K562 (cell line): Measurements from ENCODE around the gene URI1. TPM values are rescaled to one million over a fixed set of nuclear protein-coding genes. Genes with fewer than 3 reads are reported as not detected.

ENCODE experiments used
- FOXM1 ChIP-seq, 2 experiments: fragments of 450-650 bp in 1 of 2; sonication (generic) in 1 of 2; formaldehyde crosslinking in 1 of 2; IDR thresholded peaks; 2 replicates each; pipeline versions ENCODE4 v1.6.1 to v1.9.0; 2017 to 2022; ENCODE audit warnings: low read depth in 2 of 2, mild to moderate bottlenecking in 2 of 2, missing genetic modification reagents in 1 of 2, moderate library complexity in 1 of 2
- NR2C1 ChIP-seq, 2 experiments: fragments of 450-650 bp; IDR thresholded peaks; 2 replicates each; pipeline ENCODE4 v1.6.1; 2017; ENCODE audit warnings: mild to moderate bottlenecking in 2 of 2, antibody characterized with exemption in 1 of 2, inconsistent platforms in 1 of 2, missing compliant biosample characterization in 1 of 2, missing genetic modification characterization in 1 of 2
- SMAD2 ChIP-seq: fragments of 150-350 bp; IDR thresholded peaks from 2 replicates; pipeline ENCODE4 v1.6.1; 2014; ENCODE audit warnings: low read depth, mild to moderate bottlenecking, low read length
- TFAM ChIP-seq: fragments of 250-450 bp; sonication (Bioruptor Pico); conservative IDR thresholded peaks from 2 replicates; pipeline ENCODE4 v1.5.0; 2021; ENCODE audit warnings: mild to moderate bottlenecking, moderate library complexity
- polyA plus RNA-seq, 8 experiments: library from polyadenylated mRNA; depleted of rRNA in 4 of 8; stranded (reverse) in 5 of 8; unstranded in 3 of 8; fragments of >200 nt; fragmentation: Nextera tagmentation in 2 of 8; fragmentation: Illumina TruSeq in 1 of 8; extraction: Ambion mirVana in 2 of 8; extraction: Trizol in 1 of 8; gene quantifications; 2 replicates each; pipeline versions ENCODE4 v1.2.1 to v1.2.3, GENCODE V29; 2011 to 2014; ENCODE audit warnings: inconsistent platforms in 1 of 8, missing spikeins in 1 of 8
- total RNA-seq, 7 experiments: library from RNA; depleted of rRNA in 6 of 7; stranded (reverse); fragments of >200 nt in 6 of 7; fragmentation: Illumina TruSeq in 2 of 7; extraction: Trizol in 2 of 7; gene quantifications; 2 replicates each; pipeline versions ENCODE4 v1.2.1 to v1.2.3, GENCODE V29; 2011 to 2021; ENCODE audit warnings: low replicate concordance in 1 of 7
- TF ChIP-seq, protein P1 (sequence below): fragments of 450-650 bp; IDR thresholded peaks from 2 replicates; pipeline ENCODE4 v1.6.1; 2016; ENCODE audit warnings: low read depth

Gene URI1
- total and polyA plus RNA-seq, 9 of the 15 experiments (the other 6 are each of a cell fraction or from before 2014, with no cell fraction given), result 16.9 to 87.4 (median 63.9) TPM

- TF ChIP-seq, protein P1, sequence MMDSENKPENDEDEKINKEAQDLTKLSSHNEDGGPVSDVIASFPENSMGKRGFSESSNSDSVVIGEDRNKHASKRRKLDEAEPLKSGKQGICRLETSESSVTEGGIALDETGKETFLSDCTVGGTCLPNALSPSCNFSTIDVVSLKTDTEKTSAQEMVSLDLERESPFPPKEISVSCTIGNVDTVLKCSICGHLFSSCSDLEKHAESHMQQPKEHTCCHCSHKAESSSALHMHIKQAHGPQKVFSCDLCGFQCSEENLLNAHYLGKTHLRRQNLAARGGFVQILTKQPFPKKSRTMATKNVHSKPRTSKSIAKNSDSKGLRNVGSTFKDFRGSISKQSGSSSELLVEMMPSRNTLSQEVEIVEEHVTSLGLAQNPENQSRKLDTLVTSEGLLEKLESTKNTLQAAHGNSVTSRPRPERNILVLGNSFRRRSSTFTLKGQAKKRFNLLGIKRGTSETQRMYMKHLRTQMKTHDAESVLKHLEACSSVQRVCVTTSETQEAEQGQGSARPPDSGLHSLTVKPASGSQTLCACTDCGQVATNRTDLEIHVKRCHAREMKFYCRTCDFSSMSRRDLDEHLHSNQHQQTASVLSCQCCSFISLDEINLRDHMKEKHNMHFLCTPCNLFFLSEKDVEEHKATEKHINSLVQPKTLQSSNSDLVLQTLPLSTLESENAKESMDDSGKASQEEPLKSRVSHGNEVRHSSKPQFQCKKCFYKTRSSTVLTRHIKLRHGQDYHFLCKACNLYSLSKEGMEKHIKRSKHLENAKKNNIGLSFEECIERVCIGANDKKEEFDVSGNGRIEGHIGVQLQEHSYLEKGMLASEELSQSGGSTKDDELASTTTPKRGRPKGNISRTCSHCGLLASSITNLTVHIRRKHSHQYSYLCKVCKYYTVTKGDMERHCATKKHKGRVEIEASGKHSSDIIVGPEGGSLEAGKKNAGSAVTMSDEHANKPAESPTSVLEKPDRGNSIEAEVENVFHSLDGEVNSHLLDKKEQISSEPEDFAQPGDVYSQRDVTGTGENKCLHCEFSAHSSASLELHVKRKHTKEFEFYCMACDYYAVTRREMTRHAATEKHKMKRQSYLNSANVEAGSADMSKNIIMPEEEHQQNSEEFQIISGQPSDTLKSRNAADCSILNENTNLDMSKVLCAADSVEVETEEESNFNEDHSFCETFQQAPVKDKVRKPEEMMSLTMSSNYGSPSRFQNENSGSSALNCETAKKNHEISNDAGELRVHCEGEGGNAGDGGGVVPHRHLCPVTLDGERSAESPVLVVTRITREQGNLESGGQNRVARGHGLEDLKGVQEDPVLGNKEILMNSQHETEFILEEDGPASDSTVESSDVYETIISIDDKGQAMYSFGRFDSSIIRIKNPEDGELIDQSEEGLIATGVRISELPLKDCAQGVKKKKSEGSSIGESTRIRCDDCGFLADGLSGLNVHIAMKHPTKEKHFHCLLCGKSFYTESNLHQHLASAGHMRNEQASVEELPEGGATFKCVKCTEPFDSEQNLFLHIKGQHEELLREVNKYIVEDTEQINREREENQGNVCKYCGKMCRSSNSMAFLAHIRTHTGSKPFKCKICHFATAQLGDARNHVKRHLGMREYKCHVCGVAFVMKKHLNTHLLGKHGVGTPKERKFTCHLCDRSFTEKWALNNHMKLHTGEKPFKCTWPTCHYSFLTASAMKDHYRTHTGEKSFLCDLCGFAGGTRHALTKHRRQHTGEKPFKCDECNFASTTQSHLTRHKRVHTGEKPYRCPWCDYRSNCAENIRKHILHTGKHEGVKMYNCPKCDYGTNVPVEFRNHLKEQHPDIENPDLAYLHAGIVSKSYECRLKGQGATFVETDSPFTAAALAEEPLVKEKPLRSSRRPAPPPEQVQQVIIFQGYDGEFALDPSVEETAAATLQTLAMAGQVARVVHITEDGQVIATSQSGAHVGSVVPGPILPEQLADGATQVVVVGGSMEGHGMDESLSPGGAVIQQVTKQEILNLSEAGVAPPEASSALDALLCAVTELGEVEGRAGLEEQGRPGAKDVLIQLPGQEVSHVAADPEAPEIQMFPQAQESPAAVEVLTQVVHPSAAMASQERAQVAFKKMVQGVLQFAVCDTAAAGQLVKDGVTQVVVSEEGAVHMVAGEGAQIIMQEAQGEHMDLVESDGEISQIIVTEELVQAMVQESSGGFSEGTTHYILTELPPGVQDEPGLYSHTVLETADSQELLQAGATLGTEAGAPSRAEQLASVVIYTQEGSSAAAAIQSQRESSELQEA, result no peak
- no peak for TF ChIP-seq SMAD2
- no peak for TF ChIP-seq FOXM1 (IDR thresholded peaks at IDR 0.05; ENCODE audit: low read depth)
- no peak for TF ChIP-seq FOXM1 (CRISPR knock-in tag; IDR thresholded peaks at IDR 0.05; ENCODE audit: low read depth)
- no peak for TF ChIP-seq NR2C1 (IDR thresholded peaks at IDR 0.05)
- TF ChIP-seq NR2C1 (tag; IDR thresholded peaks at IDR 0.05), result no peak
- no peak for TF ChIP-seq TFAM (CRISPR knock-in tag)
Measured at GRCh38 chr19:29918891-29919290, 23.1 kb upstream of the URI1 start (continued).
